HG03175 (cell line): Measurements from ENCODE around the gene MMP25.
"Not testable (repeated sequence)": the region's sequence is repeated elsewhere in the genome, so short reads cannot be mapped to it uniquely, and the experiment has no call there.

ENCODE experiments used
- ATAC-seq: cut with Tn5 transposase; IDR thresholded peaks from one replicate; pipeline ENCODE4 v1.9.1; 2021; ENCODE audit warnings: mild to moderate bottlenecking, moderate library complexity; ENCODE audit not compliant: unreplicated experiment

MMP25 gene

DNA sequence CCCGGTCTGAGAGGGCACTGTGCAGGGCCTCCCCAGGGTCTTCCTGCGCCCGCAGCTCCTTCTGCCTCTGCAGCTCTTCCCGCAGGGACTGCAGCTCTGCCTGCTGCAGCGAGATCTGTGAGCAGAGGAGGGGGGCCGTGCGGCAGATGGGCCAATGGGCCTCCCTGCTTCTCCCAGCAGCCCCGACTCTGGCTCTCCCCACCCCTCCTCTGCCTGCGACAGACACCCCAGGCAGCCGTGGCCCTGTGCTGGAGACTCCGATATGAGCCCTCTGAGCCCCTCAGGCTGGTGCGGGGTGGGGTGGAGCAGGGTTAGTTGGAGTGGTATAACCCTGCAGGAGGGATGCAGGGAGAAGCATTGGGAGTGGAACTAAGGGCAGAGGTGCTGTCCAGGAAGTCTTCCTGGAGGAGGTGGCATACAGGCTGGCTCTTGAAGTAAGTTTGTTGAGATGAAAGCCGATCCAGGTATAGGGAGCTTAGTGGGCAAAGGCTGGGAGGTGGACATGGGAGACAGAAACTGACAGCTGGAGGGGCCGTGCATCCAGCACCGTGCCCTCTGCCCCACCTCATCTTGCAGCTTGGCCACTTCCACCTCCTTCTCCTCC lies 17.5 kb upstream of the MMP25 start:
- no peak for ATAC-seq

DNA sequence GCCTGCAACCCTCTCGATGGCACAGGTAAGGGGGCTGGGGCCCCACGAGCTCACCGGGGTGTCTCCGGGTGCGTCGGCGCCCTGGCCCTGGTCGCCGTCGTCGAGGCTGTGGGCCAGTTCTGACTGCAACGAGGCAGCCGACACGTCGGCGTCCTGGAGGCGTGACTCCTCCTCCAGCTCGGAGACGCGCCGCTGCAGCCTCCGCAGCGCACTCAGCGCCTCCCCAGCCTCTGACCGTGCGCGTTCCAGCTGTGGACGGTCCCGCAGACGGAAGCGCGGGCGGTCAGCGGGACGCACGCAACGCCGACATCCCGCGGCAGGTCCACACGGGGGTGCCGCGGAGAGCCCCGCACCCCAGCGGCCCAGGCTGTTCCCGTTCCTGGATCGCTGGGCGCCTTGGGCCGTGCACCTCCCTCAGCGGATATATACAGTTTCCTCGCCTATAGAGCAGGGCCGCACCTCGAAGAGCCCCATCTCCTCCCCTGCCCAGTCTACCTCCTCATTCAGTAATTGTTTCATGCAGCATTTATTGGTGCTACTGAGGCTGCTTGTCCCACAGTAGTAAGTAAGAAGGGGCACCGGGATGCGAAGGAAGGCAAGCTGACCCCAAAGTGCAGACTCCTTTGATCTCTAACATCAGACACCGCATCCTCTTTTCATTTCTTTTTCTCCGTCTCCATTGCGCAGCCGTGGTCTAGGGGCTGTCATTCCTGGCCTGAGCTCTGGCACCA lies 16.7 kb upstream of the MMP25 start:
- no peak for ATAC-seq

DNA sequence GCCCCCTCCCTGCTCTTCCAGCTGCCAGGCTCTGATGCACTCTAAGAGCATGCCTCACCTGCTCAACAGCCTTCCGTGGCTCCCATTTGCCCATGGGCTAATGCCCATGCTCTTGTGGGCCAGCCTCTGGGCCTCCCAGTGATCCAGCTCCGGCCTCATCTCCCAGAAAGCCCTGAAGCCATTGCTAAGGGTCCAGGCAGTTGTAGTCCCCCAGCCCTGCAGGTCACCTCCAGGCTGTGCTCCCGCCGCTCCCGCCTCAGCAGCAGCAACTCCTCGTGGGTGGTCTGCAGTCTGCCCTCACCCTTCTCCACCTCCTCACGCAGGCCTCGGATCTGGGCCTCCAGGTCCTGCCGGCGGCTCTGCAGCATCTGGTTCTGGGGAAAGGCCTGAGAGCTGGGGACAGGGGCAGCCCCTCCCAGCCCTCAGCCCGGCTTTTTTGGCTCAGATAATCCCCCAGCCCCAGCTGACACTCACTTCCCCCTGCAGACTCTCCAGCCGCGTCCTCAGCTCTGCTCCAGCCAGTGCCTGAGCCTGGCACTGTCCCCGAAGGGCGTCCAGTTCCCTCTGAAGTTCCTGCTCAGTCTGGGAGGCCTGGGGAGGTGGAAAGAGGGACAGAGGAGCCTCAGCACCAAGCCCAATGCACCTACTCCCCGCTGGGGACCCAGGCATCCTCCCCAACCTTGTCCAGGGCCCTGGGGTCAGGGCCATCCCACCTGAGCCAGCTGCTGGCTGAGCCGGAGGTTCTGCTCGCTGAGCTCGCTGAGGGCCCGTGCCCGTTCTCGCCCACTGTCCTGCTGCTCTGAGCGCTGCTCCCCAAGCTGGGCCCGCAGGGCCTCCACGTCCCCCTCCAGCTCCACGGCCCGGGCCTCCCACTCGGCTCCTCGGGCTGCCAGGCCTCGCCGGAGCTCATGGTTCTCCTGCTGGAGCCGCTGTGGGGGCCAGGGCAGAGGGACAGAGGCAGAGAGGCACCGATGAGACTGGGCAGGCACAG lies 15.8 kb upstream of the MMP25 start:
- ATAC-seq: no peak

DNA sequence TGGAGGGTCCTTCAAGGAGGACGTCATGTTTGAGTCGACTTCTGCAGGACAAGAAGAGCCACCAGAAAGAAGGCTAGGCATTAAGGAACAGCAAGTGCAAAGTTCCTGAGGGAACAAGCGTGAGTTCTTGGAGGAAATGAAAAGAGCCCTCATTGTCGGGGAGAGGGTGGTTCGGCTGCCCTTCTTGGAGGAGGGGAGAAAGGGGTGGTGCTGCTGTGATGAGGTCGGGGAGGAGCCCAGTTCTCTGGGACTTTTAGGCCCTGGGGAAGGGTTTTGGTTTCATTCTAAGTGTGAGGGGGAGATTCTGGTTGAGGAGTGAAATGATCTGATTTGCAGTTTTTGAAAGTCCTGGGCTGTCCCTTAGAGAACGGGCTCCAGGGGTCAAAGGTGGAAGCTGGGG lies 13.7 kb upstream of the MMP25 start:
- no peak for ATAC-seq

DNA sequence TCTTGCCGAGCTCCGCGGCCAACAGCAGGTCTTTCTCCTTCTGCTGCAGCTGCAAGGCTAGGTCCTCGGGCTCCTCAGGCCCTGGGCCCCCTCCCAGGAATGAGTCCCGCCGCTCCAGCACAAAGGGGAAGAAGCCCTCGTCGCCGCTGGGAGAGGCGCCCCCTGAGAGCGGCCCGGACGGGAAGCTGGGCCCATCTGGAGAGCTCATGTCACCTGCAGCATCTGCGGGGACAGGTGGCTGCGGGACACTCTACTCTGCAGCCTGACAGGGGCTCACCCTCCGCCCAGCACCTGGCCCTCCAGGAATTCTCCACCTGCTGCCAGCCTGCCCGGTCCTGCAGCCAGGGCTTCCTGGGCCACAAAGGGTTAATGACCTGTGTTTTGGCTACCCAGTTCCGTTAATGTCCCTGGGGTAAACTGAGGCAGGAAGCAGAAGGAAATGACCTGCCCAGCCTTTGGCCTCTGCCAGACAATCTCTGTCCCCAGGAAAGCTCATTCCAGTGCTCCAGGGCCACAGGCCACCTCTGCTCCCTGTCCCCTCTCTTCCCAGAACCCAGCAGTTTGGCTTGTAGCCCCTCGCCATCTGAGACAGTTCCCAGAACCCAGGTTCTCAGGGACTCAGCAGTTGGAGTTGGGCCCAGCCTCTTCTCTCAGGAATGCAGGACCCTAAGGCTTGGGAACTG lies 10.9 kb upstream of the MMP25 start:
- no peak for ATAC-seq

DNA sequence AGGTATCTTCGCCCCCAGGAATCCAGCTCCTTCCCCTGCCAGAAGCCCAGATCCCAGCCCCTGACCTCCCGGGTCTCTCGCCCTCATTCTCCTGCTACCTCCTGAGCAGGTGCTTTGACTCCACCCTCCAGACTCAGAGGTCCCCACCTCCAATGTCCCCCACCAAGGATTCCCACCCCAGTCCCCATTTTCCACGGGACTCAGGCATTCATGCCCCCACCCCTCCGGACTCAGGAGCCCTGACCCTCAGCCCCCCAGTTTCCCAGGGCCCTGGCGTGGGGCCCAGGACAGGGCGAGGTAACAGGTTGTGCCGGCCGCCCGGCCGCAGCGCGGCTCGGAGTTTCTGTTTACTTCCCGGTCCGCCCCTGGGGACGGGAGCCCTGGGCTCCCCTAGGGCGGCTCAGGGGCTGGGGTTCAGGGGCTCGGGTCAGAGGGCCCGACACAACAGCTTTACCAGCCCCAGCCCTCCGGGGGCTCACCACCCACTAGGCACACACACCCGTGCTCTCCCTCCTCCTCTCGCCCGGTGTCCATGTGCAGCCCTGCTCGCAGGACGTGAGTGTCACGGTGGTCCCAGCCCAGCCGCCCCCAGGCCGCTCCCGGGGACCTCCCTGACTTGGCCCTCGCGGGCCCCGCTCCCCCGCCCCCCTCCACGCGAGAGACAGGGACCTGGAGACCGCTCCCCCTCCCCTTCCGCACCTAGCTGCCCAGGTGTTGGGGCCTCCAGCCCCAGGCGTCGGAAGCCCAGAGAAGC lies 10.2 kb upstream of the MMP25 start:
- ATAC-seq: no peak

DNA sequence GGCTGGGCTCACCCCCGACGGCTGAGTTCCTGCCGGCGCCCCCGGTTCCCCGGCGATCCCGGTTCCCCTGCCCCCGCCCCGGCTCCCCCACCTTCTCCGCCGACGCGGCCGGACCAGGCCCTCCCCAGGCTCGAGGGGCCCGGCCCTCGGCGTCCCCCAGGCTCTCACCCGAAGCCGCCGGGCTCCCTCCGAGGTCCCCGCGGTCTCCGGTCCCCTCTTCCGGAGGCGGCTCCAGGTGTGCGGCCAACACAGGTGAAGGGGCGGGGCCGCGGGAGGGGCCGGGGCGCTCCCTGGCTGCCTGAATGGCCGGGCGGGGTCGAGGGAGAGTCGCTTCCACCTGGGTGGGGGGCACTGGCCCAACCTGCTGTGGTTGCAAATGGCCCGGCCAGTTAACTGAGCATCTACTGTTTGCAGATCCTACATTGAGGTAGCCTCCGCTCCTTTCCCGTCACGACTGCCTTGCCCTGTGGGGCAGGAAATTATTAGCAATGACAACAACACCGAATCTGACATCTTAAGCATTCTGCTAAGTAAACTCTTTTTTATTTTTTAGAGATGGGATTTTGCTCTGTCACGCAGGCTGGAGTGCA lies 9.5 kb upstream of the MMP25 start, which contains the start of gene BICDL2:
Gene BICDL2 (minus strand): TSS at position 219 of the 590 bp plus-strand sequence. CDS start 1,448 bp downstream, outside the sequence.
- ATAC-seq: no peak

DNA sequence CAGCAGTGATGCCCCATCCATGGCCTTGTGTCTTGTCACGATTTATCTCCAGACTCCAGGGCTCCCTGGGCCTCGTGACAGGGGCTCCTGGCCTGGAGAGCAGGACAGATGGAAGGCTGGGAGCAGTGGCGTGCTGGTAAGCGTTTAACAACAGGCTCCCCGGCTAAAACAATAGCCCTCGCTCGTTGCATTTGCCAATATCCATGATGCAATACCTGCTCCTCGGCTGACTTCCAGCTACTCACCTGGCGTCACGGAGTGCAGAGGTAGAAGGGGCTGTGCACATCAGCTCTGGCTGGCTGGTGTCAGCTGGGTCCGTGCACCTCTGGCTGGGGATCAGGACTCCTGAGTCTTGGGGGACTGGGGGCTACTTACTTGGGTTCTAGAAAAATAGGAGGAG lies 8.1 kb upstream of the MMP25 start:
- ATAC-seq: no peak

DNA sequence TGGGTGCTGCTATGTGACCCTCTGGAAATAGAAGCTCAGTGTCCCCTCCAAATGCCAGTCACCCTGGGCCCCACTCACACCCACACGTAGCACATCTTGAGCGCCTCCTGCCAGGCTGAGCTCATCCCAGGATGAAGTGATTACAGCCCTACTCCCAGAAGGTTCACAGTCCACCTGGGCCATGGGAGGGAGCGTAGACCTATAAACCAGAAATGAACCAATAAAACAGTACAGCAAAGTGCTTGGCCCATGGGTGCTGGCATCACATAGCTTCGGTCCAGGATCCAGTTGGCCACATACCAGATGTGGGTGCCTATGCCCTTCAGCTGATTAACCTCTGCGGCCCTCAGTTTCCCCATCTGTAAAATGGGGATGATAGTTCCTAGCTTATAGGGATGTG lies 7.5 kb upstream of the MMP25 start:
- no peak for ATAC-seq

DNA sequence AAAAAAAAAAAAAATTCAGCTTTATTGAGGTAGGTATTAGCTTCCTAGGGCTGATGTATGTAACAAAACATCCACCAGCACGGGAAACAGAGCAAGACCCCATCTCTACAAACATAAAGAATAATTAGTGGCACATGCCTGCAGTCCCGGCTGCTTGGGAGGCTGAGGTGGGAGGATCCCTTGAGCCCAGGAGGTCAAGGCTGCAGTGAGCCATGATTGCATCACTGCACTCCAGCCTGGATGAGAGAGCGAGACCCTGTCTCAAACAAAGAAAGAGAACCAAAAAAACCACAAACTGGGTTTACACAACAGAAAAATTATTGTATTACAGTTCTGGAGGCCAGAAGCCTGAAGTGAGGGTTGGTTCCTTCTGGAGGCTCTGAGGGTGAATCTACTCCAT lies 4.0 kb upstream of the MMP25 start:
- ATAC-seq: no peak

DNA sequence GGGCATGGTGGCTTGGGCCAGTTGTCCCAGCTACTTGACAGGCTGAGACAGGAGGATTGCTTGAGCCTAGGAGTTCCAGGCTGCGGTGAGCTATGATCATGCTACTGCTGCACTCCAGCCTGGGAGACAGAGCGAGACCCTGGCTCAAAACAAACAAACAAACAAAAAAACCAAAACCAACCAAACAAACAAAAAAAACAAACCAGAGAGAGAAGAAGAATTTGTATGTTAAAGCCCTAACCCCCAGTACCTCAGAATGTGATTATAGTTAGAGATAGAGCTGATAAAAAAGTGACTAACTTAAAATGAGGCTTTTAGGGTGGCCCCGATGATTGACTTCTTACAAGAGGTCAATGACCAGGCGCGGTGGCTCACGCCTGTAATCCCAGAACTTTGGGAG lies 1.7 kb upstream of the MMP25 start:
- ATAC-seq: no peak

DNA sequence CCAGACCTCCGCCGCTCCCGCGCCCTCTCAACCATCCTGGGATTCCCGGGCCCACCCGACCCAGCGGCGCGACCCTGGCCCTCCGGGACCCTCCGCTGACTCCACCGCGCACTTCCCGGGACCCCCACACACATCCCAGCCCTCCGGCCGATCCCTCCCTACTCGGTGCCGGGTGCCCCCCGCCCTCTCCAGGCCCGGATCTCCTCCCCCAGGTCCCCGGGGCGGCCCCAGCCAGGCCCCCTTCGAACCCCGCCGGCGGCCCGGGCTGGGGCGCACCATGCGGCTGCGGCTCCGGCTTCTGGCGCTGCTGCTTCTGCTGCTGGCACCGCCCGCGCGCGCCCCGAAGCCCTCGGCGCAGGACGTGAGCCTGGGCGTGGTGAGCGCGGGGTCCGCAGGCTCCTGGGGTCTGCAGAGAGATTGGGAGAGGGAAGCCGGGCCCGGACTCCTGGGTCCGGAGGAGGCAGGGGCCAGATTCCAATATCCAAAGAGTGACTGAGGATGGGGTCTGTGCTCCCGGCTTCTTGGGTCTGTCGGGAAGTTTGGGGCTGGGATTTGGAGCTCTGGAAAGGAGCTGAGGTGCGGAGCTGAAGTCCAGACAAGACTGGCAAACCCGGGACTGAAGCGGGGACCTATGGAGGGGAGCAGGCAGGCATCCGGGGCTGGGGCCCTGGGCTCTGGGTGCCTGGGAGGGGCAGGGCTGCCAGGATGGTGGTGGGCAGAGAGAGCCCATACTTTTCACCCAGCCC lies 453 bp downstream of the MMP25 start:
- no peak for ATAC-seq

DNA sequence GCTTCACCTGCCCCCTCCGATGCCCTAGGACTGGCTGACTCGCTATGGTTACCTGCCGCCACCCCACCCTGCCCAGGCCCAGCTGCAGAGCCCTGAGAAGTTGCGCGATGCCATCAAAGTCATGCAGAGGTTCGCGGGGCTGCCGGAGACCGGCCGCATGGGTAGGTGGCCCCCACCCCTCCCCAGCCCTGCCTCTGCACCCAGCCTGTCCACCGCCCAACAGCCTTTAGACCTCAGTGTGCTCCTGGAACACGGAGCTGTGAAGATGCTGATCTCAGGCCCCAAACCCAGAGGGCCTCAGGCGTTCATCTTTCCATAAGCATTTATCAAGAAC lies 993 bp downstream of the MMP25 start:
- no peak for ATAC-seq

DNA sequence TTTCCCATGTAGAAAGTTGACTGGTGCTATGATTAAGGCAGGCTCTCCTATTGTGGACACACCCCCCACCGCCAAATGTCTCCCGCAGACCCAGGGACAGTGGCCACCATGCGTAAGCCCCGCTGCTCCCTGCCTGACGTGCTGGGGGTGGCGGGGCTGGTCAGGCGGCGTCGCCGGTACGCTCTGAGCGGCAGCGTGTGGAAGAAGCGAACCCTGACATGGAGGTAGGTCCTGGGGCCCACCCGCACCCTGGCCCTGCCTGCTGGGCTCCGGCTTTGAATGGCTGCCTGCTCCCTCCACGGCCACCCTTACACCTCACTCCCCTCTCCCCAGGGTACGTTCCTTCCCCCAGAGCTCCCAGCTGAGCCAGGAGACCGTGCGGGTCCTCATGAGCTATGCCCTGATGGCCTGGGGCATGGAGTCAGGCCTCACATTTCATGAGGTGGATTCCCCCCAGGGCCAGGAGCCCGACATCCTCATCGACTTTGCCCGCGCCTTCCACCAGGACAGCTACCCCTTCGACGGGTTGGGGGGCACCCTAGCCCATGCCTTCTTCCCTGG lies 3.6 kb downstream of the MMP25 start:
- ATAC-seq: no peak

DNA sequence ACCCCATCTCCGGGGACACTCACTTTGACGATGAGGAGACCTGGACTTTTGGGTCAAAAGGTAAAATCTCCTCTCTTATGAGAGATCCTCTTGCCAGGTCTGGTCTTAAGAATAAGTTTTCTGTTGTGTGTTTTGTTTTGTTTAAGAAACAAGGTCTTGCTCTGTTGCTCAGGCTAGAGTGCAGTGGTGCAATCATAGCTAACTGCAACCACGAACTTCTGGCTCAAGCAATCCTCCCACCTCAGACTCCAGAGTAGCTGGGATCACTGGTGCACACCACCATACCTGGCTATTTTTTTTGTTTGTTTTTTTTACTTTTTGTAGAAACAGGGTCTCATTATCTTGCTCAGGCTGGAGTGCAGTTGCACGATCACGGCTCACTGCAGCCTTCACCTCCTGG lies 4.1 kb downstream of the MMP25 start:
- ATAC-seq: no peak

DNA sequence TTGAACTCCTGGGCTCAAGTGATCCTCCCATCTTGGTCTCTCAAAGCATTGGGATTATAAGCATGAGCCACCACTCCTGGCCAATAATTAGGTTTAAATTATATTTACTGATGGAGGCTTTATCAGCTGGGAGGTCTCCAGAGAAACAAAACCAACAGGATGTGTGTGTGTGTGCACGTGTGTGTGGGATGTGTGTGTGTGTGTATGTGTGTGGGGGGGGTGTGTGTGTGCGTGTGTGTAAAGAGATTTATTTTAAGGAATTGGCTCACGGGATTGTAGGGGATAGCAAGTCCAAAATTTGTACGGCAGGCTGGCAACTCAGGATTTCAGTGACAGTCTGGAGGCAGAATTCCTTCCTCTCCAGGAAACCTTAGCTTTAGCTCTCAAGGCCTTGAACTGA lies 4.6 kb downstream of the MMP25 start:
- no peak for ATAC-seq

DNA sequence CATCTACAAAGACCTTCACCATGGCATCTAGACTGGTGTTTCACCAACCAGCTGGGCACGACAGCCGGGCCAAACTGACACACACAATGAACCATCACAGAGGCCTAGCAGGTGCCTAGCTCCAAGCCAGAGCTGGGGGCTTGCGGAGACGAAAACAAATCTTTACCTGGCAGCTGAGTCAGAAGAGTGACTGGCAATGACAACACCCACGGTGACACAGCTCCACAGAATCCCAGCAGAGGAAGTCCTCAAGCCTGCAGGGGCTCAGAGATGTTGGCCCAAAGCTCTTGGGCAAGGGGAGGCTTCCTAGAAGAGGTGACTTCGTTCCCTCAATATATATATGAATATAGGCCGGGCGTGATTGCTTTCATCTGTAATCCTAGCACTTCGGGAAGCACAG lies 5.1 kb downstream of the MMP25 start:
- no peak for ATAC-seq

DNA sequence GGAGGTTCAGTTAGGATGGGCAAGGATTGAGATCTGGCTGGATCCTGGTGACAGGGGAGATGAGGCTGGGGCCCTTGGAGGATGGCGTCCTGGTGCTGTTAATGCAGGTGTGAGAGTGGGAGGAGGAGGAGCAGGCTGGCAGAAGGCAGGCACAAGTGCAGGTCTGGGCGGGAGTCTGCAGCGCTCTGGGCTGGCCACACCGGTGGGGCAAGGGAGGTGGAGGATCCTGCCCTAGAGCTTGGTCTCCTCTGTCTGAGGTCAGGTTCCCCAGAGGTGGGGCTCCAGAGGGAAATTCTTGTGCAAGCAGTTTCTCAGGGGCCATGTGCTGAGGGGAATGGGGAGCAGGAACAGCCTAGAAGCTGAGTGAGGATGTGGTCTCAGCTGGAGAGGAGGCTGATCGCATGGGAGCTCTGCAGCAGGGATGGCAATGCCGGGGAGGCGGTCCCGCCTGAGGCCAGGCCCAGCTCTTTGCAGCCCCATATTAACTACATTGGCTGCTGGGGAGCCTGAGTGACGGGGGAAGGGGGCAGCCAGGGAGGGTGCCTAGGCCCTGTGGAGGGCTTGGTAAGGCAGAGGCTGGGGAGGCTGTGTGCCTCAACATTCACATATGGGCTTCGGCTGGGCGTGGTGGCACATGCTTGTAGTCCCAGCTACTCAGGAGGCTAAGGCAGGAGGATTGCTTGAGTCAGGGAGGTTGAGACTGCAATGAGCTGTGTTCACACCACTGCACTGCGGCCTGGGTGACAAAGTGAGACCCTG lies 6.4 kb downstream of the MMP25 start:
- not testable (repeated sequence) for ATAC-seq
